GM19328 (cell line): ENCODE measurements around the gene BTBD9.

Experiments
- ATAC-seq: cut with Tn5 transposase; IDR thresholded peaks from one replicate; pipeline ENCODE4 v1.9.1; 2021; ENCODE audit warnings: mild to moderate bottlenecking, moderate library complexity; ENCODE audit not compliant: unreplicated experiment

Gene BTBD9

GRCh38 chr6:38566295-38567030 is 73.3 kb downstream of the BTBD9 start:
- ATAC-seq, result no peak

- ATAC-seq, result no peak
Observed at GRCh38 chr6:38564301-38564700, 75.4 kb downstream of the BTBD9 start.

- ATAC-seq, result no peak
Observed at GRCh38 chr6:38555606-38556005, 84.1 kb downstream of the BTBD9 start.

GRCh38 chr6:38554700-38555413 is 84.9 kb downstream of the BTBD9 start:
- no peak for ATAC-seq

GRCh38 chr6:38554014-38554413 is 85.7 kb downstream of the BTBD9 start:
- ATAC-seq, result no peak

- ATAC-seq, result no peak
Observed at GRCh38 chr6:38552121-38552520, 87.6 kb downstream of the BTBD9 start.

- ATAC-seq, result no peak
Observed at GRCh38 chr6:38549795-38550194, 89.9 kb downstream of the BTBD9 start.

DNA sequence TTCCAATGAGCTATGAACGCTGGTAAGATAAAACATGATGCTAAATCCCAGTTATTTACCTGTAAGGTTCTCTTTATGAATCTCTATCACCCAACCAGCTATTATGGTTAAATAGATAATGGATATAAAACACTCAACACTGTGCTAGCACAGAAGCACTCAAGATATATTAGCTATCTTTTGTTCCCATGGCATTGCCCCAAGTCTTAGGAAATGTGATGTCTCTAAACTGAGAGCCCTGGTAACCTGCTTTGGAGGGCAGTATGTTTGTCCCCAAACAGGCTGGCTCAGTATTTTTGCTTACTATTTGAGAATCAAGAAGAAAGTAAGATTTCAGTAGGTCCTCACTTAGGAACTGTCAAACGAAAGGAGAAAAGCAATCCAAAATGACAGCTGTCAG is 90.5 kb downstream of the BTBD9 start:
- ATAC-seq, result no peak

DNA sequence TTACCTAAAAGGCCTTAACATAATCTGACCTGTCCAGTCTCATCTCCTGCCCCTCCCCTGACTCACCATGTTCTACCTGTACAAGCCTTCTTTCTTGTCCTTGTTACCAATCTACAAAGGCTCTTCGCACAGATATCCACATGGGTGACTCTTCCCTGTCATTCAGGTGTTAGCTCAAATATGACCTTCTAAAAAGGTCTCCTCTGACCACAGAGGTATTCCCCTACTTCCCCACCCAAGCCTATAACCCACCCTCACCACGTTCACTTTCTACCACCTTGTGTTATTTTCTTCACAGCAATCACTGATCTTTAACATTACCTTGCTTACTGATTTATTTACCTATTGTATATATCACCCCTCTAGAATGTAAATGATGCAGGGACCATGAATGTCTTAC is 96.7 kb downstream of the BTBD9 start:
- ATAC-seq, result no peak

DNA sequence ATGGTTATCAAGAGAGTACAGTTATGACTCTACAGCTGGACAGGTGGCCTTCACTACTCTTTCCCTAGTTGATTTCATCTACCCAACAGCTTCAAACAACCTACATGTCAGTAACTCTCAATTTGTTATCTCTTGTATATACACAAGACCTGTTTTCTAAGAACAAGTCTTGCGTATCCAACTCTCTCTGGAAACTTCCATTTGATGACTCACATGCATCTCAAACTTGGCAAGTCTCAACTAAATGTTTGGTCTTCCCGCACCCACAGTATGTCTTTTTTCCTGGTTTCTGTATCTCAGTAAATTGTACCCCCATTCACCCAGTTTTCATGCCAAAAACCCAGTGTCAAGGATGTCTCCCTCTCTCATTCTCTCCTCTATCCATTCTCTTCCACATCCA is 97.7 kb downstream of the BTBD9 start:
- ATAC-seq, result no peak

- no peak for ATAC-seq
Observed at GRCh38 chr6:38533064-38533463, 106.7 kb downstream of the BTBD9 start.

GRCh38 chr6:38531134-38531533 is 108.6 kb downstream of the BTBD9 start:
- no peak for ATAC-seq

- no peak for ATAC-seq
Observed at GRCh38 chr6:38528196-38528965, 111.3 kb downstream of the BTBD9 start.

DNA sequence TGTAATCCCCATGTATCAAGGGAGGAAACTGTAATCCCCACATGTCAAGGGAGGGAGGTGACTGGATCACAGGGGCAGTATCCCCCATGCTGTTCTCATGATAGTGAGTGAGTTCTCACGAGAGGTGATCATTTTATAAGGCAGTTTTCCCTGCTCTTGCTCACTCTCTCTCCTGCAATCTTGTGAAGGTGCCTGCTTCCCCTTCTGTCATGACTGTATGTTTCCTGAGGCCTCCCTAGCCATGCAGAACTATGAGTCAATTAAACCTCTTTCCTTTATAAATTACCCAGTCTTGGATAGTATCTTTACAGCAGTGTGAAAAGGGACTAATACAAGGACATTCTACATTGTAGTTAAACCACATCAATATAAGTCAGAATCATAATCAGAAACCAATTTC is 112.4 kb downstream of the BTBD9 start:
- no peak for ATAC-seq

GRCh38 chr6:38525888-38526287 is 113.8 kb downstream of the BTBD9 start:
- no peak for ATAC-seq

GRCh38 chr6:38524436-38525145 is 115.1 kb downstream of the BTBD9 start:
- no peak for ATAC-seq

DNA sequence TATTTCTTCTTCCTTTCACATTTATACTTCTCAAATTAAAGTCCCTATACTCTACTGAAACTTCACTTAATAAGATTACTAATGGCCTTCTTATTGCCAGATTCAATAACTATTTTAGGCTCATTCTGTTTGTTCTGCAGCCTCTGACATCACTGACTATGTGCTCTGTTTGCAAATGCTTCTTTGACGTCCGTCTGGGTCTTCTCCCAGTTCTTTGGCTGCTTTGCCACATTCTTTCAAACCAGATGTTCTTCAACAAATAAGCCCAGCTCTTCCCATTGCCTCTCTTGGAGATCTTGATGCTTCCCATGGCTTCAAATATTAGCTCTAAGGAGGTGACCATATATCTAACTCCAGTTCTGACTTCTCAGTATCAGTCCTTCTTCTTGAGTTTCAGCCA is 117.4 kb downstream of the BTBD9 start:
- no peak for ATAC-seq

DNA sequence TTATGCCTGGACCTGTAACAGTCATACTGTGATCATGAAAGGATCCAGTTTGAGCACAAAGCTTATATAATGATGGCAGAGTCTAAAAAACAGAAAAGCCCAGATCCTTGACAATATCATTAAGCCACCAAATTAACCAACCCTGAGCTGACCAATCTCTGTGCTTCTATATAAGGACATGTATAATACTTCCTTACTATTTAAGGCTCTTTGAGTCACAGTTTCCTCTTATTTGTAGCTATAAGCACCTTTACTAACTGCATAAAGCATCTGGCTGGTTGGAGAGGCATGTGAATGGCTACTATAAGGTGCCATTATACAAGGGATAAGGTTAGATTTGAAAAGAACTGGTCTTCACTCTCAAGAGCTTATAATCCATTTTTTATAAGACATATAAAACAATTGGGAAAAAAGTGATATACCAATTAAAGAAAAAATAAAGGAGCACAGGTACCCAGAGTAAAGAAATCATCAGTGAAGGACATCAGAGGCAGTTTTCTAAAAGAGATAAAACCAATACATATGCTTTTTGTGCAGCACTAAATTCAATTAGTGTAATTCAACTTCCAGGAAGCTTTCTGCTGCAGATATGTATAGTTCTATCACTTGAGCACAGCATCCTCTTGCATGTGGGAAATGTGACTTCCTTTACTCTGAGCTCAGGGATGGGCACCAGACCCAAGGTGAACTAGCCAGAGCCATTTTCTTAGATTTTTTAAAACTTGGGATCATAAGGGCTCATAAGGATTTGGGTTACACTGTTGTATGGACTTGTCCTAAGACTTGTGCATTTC is 121.0 kb downstream of the BTBD9 start:
- ATAC-seq, result no peak

DNA sequence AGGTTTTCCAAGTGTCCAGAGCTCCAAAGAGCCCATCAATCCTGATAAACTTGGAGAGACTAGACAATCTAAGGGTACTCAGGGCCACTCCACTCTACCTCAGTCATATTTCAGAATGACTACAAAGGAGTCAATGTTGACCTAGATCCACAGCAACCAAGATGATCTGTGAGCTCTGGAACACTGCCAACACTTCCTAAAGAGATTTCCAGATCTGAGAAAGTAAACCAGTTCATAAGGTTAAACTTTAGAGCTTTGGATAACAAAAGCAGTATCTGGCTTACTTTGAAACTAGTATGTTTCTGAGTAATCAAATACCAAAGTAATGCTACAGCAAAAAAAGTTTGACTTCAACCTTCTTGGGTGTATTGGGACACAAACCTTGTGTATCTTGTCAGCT is 122.7 kb downstream of the BTBD9 start:
- no peak for ATAC-seq

DNA sequence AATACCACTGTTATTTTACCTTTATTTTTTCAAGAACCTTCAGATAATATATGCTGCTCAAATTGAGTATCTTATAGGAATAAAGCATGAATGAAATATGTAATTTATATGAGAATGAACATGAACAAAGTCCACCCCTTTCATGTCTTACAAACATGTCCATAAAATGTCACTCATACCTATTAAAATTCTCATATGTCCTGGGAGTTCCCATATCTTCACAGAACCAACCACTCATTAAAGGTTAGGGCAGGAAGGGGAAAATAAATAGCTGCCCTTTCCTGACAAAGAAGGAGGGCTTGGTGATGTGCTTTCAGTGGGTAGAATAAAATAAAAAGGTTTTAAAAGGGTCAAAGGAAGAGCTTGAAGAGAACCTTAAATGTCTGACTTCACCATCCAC is 125.3 kb downstream of the BTBD9 start:
- no peak for ATAC-seq
